HepG2 (cell line): ENCODE results near the gene UBQLN4. TPM values are rescaled to one million over a fixed set of nuclear protein-coding genes. Genes with fewer than 3 reads are reported as not detected.

ENCODE experiments used
- CHD2 ChIP-seq: IDR thresholded peaks from 2 replicates; pipeline ENCODE4 v1.6.1; 2011; ENCODE audit warnings: low read depth, low read length, improper control_type of control experiment
- FUBP1 ChIP-seq: sonication (generic); formaldehyde crosslinking; IDR thresholded peaks from 2 replicates; pipeline ENCODE4 v1.5.1; 2020; ENCODE audit warnings: missing genetic modification reagents, mild to moderate bottlenecking, borderline replicate concordance
- HHEX ChIP-seq: IDR thresholded peaks from 2 replicates; pipeline ENCODE4 v1.6.1; 2016; ENCODE audit warnings: control low read depth
- ISL2 ChIP-seq: sonication (generic); formaldehyde crosslinking; IDR thresholded peaks from 2 replicates; pipeline ENCODE4 v1.5.0; 2020; ENCODE audit warnings: missing genetic modification reagents
- KLF15 ChIP-seq: sonication (generic); formaldehyde crosslinking; IDR thresholded peaks from 2 replicates; pipeline ENCODE4 v1.8.1; 2023; ENCODE audit warnings: borderline replicate concordance, mild to moderate bottlenecking, inconsistent platforms, missing genetic modification reagents, mixed read lengths
- MIER3 ChIP-seq: IDR thresholded peaks from 2 replicates; pipeline ENCODE4 v1.6.1; 2016; ENCODE audit warnings: missing compliant biosample characterization, borderline replicate concordance
- PHB2 ChIP-seq: fragments of 450-650 bp; IDR thresholded peaks from 2 replicates; pipeline ENCODE4 v1.6.1; 2018; ENCODE audit not compliant: partially characterized antibody
- REL ChIP-seq: sonication (generic); formaldehyde crosslinking; conservative IDR thresholded peaks from 2 replicates; pipeline ENCODE4 v1.8.0; 2022; ENCODE audit warnings: mild to moderate bottlenecking, missing genetic modification reagents, moderate library complexity
- RXRB ChIP-seq: IDR thresholded peaks from 2 replicates; pipeline ENCODE4 v1.6.1; 2016; ENCODE audit warnings: borderline replicate concordance, missing genetic modification reagents, missing compliant biosample characterization
- SATB2 ChIP-seq: sonication (generic); formaldehyde crosslinking; IDR thresholded peaks from 2 replicates; pipeline ENCODE4 v1.5.0; 2020; ENCODE audit warnings: missing genetic modification reagents
- SP1 ChIP-seq, 2 experiments: fragments of 450-650 bp in 1 of 2; sonication (generic) in 1 of 2; formaldehyde crosslinking in 1 of 2; IDR thresholded peaks; 2 replicates each; pipeline versions ENCODE4 v1.4.0 to v1.6.1; 2016 to 2020; ENCODE audit warnings: missing genetic modification reagents in 1 of 2
- ZBTB46 ChIP-seq: sonication (generic); formaldehyde crosslinking; IDR thresholded peaks from 2 replicates; pipeline ENCODE4 v1.4.0; 2020; ENCODE audit warnings: mild to moderate bottlenecking, missing genetic modification reagents, borderline replicate concordance
- ZNF567 ChIP-seq: sonication (generic); formaldehyde crosslinking; IDR thresholded peaks from 2 replicates; pipeline ENCODE4 v1.8.1; 2023; ENCODE audit warnings: mild to moderate bottlenecking, missing genetic modification reagents, borderline replicate concordance
- ZNF891 ChIP-seq: sonication (generic); formaldehyde crosslinking; IDR thresholded peaks from 2 replicates; pipeline ENCODE4 v1.5.0; 2020; ENCODE audit warnings: mild to moderate bottlenecking, missing genetic modification reagents
- polyA plus RNA-seq, 8 experiments: library from polyadenylated mRNA; depleted of rRNA in 3 of 8; stranded (reverse) in 7 of 8; unstranded in 1 of 8; fragments of >200 nt; fragmentation: Illumina TruSeq in 4 of 8; extraction: Trizol in 4 of 8; gene quantifications; 2 replicates each; pipeline versions ENCODE4 v1.2.1 to v1.2.3, GENCODE V29; 2011 to 2016; ENCODE audit warnings: low read depth in 4 of 8, missing spikeins in 1 of 8, mixed read lengths in 1 of 8; ENCODE audit not compliant: insufficient read depth in 1 of 8
- total RNA-seq, 5 experiments: library from RNA; depleted of rRNA; stranded (reverse); fragments of >200 nt; fragmentation: Illumina TruSeq; extraction: Trizol; gene quantifications; 2 replicates each; pipeline ENCODE4 v1.2.3, GENCODE V29; 2016; ENCODE audit warnings: low read depth in 1 of 5
- TF ChIP-seq, protein P1 (sequence below): IDR thresholded peaks from 2 replicates; pipeline ENCODE4 v1.6.1; 2016
- TF ChIP-seq, protein P2 (sequence below): sonication (generic); formaldehyde crosslinking; IDR thresholded peaks from 2 replicates; pipeline ENCODE4 v1.9.0; 2021; ENCODE audit warnings: missing genetic modification reagents, mild to moderate bottlenecking, borderline replicate concordance
- TF ChIP-seq, protein P3 (sequence below): sonication (generic); formaldehyde crosslinking; IDR thresholded peaks from 2 replicates; pipeline ENCODE4 v1.5.0; 2020; ENCODE audit warnings: mild to moderate bottlenecking, missing genetic modification reagents

UBQLN4 gene
- total and polyA plus RNA-seq, 2 of the 13 experiments (the other 11 are each of a cell fraction or from before 2014, with no cell fraction given), result 31.5 to 39.8 TPM

DNA sequence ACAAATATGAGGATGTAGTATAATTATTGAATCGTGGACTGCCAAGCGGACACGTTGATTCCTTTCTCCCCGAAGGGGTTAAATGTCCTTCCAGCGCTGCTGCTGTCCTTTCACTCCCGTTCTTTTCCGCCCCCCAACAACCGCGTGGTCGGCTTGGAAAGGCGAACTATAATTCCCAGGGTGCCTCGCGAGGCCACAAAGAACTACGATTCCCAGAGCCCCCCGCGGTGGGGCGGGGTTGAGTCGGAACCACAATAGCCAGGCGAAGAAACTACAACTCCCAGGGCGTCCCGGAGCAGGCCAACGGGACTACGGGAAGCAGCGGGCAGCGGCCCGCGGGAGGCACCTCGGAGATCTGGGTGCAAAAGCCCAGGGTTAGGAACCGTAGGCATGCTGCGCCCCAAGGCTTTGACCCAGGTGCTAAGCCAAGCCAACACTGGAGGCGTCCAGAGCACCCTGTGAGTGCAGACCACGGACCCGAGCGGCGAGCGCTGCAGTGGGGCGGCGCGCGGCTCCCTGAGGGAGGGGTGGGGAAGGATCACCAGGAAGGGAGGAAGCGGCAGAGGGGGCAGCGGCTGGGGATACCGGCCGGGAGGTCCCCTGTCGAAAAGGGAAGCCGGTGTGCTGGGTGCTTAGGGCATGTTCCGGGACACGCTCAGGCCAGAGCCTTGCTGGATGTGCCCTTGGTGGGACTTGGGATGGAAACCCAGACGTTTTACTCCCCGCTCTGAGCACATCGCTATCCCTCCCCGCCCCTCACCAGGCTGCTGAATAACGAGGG lies 1.1 kb upstream of the UBQLN4 start, which contains the start of gene LAMTOR2 (continued):
- TF ChIP-seq RXRB (CRISPR knock-in tag), result 0 out of 2 replicates have a peak, but pooled peaks have one; percentile 42
- no peak for TF ChIP-seq SATB2 (CRISPR knock-in tag)
- peak; percentile 10; the same call in 1 of the 2 replicates for TF ChIP-seq FUBP1 (CRISPR knock-in tag)
- TF ChIP-seq SP1 (IDR thresholded peaks at IDR 0.05), result no peak
- peak; percentile 89 for TF ChIP-seq SP1 (CRISPR knock-in tag; IDR thresholded peaks at IDR 0.05)
- TF ChIP-seq PHB2, result no peak
- TF ChIP-seq KLF15, result 0 out of 2 replicates have a peak, but pooled peaks have one; percentile 27
- TF ChIP-seq REL, result no peak
- TF ChIP-seq, protein P1, sequence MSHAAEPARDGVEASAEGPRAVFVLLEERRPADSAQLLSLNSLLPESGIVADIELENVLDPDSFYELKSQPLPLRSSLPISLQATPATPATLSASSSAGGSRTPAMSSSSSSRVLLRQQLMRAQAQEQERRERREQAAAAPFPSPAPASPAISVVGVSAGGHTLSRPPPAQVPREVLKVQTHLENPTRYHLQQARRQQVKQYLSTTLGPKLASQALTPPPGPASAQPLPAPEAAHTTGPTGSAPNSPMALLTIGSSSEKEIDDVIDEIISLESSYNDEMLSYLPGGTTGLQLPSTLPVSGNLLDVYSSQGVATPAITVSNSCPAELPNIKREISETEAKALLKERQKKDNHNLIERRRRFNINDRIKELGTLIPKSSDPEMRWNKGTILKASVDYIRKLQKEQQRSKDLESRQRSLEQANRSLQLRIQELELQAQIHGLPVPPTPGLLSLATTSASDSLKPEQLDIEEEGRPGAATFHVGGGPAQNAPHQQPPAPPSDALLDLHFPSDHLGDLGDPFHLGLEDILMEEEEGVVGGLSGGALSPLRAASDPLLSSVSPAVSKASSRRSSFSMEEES (CRISPR knock-in tag), result no peak
- TF ChIP-seq, protein P2, sequence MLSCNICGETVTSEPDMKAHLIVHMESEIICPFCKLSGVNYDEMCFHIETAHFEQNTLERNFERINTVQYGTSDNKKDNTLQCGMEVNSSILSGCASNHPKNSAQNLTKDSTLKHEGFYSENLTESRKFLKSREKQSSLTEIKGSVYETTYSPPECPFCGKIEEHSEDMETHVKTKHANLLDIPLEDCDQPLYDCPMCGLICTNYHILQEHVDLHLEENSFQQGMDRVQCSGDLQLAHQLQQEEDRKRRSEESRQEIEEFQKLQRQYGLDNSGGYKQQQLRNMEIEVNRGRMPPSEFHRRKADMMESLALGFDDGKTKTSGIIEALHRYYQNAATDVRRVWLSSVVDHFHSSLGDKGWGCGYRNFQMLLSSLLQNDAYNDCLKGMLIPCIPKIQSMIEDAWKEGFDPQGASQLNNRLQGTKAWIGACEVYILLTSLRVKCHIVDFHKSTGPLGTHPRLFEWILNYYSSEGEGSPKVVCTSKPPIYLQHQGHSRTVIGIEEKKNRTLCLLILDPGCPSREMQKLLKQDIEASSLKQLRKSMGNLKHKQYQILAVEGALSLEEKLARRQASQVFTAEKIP (CRISPR knock-in tag), result no peak
- TF ChIP-seq, protein P3, sequence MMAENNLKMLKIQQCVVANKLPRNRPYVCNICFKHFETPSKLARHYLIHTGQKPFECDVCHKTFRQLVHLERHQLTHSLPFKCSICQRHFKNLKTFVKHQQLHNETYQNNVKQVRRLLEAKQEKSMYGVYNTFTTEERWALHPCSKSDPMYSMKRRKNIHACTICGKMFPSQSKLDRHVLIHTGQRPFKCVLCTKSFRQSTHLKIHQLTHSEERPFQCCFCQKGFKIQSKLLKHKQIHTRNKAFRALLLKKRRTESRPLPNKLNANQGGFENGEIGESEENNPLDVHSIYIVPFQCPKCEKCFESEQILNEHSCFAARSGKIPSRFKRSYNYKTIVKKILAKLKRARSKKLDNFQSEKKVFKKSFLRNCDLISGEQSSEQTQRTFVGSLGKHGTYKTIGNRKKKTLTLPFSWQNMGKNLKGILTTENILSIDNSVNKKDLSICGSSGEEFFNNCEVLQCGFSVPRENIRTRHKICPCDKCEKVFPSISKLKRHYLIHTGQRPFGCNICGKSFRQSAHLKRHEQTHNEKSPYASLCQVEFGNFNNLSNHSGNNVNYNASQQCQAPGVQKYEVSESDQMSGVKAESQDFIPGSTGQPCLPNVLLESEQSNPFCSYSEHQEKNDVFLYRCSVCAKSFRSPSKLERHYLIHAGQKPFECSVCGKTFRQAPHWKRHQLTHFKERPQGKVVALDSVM (CRISPR knock-in tag), result peak; percentile 51
- TF ChIP-seq ISL2 (CRISPR knock-in tag), result peak; percentile 57; the same call in 1 of the 2 replicates
- TF ChIP-seq ZBTB46 (CRISPR knock-in tag), result peak; percentile 82; the same call in 1 of the 2 replicates
- peak; percentile 48; the same call in 1 of the 2 replicates for TF ChIP-seq HHEX (CRISPR knock-in tag)
- peak; percentile 82 for TF ChIP-seq CHD2
- 0 out of 2 replicates have a peak, but pooled peaks have one; percentile 60 for TF ChIP-seq MIER3 (CRISPR knock-in tag)
- 0 out of 2 replicates have a peak, but pooled peaks have one; percentile 57 for TF ChIP-seq ZNF567 (CRISPR knock-in tag)
- TF ChIP-seq ZNF891 (CRISPR knock-in tag), result no peak
